Stimulated activated CD4-positive, alpha-beta T cell treated with anti-CD3 and anti-CD28 coated beads, Interleukin-2, amount 100 ng/mL, for 4 hours (primary cell): ENCODE data around the gene ITGB8.

ENCODE experiments used
- DNase-seq: peaks from one replicate; pipeline ENCODE4 v3.0.0-alpha.2; 2020; ENCODE audit warnings: low read depth

Gene ITGB8

DNA sequence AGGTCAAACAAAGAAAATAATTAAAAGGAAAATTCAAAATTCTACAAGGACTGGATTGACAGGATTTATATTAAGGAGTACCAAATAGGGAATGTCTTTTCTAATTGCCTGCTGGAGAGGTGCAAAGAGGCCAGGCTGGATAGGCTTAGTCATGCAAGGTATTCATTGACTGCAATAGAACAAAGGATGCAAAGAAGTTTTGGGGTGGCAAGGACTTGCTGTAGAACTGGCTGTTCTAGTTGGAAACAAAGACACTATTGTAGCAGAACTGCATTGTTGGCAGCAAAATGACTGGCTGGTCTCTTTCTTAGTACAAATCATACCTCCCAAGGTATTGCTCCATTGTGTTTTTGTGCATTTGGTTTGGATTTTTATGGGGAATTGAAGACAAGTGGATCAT is 10.1 kb downstream of the ITGB8 start:
- no peak for DNase-seq

DNA sequence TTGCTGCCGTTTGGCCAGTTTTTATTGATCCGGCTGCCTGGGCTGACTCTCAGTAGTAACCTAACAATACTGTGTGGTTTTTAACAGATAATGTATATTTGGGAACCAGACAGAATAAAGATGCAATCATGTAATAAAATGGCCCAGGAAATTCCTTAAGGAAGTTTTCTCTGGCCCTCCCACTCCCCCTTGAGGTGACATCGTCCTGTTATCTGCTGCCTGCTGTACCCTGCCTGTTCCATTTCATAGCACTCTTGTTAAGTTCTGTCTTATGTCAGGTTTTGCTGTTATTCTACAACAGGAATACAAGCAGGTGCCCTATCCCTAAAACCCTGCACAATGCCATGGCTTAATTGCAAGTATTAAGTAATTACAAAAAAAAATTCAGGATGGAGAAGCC is 12.5 kb downstream of the ITGB8 start:
- no peak for DNase-seq

DNA sequence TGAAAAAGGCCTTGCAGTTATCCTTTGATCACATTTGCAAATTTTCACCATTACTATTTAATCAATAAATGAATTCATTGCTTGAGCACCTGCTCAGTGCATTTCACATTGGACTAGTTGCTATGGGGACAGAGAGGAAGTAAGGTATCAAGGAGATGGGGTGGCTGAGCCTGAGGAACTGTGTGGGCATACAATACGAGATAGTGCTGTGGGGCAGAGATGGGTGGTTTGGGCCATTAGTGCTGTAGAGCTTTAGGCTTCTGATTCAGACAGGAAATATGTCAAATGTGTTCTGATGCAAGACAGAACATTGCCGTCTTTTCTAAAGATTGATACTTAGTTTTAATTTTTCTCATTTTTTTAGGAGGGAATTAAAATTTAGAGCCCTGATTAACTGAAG is 13.2 kb downstream of the ITGB8 start:
- no peak for DNase-seq

DNA sequence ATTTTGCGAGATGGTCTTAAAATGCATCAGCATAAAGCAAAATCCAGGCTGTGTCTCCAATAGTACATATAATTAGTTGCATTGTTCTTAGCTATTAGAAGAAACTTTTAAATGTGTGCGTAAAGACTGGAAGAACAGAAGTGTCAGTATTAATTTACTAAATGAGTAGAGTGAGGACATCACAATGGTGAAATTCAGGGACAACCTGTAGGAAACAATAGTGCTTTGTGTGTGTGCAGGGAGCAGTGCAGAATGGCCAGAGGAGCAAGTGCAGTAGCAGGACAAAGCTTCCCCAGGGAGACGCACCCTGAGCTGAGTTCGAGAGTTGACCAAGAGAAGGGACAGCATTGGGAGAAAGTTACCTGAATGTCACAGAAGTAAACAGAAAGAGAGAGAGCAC is 13.7 kb downstream of the ITGB8 start:
- no peak for DNase-seq

DNA sequence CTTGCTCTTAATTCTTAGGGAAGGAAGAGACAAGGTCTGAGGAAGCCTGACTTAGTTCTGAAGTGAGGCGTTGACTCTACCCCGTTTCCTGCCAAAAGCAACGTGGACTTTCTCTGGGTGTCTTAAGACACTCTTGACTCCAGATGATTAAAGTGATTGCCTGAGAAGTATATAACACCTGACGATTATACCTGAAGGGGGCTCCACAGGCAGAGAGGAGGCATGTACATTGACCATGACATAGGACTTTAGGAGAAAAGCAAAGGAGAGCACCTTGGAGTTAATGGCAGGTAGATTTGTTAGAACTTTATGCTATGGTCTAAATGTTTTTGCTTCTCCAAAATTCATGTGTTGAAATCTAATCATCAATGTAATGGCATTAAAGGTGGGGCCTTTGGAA is 15.9 kb downstream of the ITGB8 start:
- no peak for DNase-seq

DNA sequence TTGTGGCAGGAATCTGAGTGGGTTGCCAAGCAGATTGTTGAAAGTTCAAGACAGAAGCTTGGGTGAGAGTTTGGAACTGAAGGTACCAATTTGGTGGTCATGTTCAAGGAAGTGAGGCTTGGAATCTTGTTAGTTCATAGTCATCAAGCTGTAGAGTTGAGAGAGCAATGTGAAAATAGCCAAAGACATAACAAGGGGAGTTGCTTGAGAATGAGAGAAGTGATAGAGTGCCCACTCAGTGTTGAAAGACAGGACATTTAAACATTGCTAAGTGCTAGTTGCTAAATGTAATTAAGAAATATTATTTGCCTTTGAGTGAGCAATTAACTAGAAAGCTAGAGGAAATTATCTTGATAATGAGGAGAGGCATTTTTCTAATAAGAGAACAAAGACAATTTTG is 17.0 kb downstream of the ITGB8 start:
- DNase-seq: no peak

DNA sequence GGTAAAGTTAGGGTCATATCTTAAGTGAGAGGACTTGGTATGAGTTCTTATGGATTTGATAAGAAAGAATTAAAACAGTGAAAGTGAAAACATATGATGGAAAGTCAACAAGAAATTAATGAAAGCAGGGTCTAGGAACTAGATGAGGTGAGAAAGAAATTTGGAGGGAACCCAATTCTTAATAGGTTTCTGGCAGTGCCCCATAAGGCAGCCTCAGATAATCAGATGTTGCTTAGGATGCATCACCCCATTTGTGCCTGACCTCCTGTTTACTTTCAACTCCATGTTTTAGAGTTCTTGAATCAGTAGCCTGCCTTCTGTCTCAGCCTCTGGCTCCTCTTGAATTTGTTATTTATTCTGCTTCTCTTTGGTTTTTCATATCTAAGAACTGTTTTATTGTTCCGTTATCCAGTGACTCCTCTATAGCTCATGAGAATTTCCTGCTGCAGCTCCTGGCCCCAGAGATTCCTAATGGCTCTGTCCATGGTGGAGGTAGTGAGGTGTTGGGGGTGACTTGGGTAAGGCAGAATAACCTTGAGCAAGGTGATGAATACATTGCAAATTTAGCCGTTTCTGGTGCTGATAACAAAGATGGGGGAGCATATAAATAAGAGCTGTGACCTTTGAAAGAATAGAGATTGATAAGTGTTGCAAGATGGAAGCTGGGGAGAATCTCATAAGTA is 17.6 kb downstream of the ITGB8 start:
- no peak for DNase-seq

DNA sequence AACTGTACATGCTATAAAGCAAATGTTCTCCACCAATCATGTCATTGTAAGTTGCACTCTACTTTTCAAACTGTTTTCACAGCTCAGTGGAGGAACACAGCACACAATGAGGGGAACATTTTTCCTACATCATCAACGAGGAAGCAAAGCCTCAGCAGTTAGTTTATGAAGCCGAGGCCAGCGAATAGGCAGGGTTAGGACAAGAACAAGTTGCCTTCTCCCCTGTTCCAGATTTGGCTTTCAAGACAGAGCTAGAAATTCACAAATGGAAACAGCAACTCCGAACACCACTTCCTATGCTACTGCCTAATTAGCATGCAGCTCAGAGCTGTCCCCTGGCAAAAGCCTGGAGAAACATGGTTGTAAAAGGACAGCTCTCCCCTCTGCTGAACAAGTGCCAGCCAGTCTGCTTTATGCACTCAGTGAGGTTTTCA is 19.8 kb downstream of the ITGB8 start:
- DNase-seq: no peak

DNA sequence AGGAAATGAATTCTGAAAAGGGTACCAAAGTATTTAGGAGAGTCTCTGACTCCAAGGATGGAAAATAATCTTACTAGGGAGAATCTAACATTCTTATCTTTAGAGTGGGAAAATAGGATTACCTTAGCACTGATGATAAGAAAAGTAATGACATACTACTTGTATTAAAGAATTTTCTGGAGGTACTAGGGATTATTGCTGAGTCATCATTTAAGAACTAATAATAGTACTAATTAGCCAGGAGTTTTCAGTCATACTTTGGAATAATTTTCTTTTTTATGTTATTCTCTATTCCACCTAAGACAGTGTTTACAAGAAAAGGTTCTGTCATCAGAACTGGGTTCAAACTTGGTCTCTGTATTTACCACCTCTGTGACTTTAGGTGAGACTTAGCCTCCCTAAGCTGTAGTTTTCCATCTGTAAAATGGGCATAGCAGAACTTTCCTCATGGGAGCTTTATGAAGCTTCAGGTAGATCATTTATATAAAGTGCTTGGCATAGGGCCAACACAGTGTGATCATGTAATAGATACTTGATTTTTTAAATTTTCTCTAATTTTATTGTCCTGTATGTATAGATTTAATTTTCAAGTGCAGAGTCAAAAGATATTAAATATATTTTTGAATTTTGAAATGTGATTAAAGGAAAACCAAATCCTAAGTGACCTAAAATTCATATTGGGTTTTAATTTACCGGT is 20.4 kb downstream of the ITGB8 start:
- no peak for DNase-seq

DNA sequence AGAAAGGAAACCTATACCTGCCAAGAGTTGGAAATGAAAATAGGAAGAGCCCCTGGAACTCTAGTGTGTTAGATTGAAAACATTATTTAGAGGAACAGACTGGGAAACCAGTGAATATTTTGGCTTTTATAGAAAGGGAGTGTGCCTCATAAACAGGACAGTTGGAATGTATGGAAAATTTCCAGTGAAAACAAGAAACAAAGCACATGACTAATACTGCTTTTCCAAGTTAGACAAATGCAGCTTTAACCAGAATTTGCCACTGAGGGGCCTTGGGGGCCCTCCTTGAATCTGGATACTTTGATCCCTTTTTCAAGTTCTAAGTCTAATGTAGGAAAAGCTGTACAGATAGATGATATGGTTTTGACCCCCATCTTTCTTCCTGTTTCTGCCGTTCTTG is 21.2 kb downstream of the ITGB8 start:
- DNase-seq: no peak

DNA sequence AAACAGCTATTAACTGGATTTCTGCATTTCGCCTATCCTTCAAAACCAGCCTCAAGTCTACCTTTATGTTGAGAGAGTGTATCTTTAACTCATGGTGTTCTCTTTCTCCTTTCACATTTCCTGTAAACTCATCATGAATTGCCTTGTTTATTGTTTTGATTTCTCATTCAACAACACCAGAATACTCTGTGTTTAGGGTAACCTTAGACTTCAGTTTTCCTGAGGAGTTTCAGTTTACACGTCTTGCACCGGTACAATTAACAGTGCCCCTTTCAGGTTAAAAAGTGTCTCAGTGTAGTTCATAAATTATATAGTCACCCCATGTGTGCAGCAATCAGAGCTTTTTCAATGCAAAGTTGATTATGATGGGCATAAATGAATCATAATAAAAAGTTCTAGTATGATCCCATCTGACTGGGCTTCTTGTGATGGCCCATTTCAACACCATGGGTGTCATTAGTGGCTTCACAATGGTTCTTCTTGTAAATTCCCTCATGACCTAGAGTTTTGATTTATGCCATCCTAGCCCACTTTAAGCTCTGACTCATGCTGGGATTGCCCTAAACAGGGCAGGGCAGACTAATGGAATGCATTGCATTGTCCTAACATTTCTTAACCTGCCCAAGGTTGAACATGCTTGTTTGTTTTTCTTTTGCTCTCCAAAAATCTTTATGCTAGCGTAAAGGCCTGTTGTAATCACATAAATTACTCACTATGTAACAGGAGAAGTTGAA is 22.0 kb downstream of the ITGB8 start:
- no peak for DNase-seq

DNA sequence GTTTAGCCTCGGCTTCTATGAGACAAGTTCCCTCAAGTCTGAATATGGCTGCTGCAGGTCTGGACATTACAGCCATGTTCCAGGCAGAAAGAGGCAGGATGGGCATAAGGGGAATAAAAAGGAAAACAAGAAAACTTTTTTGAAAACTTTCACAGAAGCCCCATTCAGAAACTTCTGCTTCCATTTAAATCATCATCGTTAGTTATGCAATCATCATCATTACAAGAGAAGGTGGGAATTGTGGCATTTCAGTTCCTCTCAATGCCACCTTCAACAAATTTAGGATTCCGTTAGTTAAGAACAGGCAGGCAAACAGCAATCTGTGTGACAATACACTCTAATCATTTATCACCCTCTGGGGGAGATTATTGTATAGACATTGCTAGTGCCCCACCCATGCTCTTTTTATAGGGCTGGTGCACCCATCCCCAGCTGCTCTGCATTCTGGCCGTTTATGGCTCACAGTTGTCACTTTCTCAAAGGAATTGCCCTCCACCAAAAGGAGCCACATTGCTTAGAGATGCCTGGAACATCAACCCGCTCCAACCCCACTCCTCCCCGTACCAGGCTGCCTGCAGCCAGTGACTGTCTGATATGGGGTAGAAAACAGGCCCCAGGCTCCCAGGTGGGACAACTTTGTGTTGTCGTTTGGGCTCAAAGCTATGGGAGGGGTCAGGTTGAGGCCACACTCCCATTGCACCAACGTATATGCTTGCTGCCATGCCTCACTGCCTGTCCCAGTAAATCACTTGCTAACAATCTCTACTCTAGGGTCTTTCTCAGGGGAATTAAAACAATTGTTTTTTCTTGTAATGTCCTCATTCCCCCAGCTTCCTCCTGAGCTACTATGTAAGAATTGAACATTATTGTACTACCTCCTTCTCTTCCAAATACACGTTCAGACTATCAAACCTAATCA is 24.2 kb downstream of the ITGB8 start:
- DNase-seq: no peak

DNA sequence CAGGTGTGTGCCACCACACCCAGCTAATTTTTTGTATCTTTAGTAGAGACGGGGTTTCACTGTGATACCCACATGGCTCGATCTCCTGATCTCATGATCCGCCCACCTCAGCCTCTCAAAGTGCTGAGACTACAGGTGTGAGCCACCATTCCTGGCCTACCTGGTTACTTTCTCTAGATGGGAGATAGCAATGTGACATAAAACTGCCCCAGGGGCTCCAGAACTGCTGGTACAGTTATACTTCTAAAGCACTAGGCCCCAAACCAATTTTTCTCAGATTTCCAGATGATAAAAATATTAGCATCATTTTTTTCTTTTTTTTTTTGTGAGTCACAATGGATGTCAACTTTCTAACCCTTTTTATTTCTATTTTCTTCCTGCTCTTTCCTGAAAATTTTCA is 27.4 kb downstream of the ITGB8 start:
- no peak for DNase-seq

DNA sequence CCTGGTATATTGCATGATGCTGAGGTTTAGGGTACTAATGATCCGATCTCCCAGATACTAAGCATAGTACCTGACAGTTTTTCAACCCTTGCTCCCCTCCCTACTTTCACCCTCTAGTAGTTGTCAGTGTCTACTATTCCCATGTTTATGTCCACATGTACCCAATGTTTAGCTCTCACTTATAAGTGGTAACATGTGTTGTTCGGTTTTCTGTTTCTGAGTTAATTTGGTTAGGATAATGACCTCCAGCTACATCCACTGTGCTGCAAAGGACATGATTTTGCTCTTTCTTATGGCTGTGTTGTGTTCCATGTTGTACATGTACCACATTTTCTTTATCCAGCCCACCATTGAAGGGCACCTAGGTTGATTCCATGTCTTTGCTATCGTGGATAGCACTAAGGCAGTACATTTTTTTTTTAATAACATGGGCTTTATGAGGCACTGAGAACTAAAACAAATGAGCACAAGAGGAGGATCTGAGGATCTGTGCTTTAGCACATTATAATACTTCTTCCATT is 28.1 kb downstream of the ITGB8 start:
- DNase-seq: no peak

DNA sequence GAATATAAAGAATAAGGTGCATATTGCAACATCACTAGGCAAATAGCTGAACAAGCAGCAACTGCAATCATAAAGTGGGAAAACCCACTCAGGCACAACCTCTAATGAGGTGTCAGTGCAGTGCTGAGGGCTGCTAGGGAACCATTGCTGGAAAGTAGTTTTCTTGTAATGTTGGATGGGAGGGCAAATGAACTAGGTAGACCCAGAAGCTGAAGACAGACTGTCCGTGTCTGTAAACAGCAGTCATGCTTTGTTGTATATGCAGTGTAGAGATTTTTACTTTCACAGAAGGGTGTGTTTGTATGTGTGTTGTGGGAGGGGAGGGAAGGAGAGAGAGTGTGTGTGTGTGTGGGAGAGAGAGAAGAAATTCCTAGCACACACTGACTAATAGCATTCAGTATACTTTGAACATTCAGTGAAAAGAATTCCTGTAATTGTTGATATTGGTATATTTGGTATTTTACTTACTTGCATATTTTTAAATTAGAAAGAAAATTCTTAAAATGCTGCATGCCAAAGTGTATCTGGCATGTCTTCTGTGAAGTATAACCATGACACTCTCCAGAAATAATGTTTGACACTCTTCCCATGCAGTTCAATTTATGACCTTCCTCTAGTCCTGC is 28.8 kb downstream of the ITGB8 start:
- DNase-seq: no peak

DNA sequence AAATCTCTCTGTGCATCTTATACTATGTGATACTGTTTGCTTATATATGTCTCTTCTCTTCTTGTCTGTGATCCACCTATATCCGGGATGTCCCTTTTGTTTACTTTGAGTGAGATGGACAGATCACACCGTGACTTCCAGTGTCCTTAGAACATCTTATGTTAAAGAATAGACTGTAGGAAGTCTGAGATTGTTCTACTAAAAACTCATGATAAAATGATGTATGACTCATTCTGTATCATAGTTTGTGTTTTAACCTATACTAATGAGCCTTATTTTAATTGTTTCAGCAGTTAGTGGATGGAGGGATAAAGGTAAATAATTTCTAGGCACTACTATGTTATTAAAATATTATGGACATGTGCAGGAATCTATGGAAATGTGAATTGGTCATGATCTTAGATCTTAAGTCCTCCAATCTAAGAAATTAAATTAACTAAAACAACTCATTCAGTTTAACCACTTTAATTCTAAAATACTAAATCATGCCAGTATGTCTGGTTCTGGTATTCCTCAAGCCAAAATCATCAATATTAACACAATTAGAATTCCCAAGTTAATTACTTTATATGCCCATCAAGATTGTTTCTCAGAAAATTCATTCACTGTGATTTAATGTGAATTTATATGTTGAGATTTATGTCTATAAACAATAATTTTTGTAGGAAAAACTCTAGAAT is 32.0 kb downstream of the ITGB8 start:
- DNase-seq: no peak

DNA sequence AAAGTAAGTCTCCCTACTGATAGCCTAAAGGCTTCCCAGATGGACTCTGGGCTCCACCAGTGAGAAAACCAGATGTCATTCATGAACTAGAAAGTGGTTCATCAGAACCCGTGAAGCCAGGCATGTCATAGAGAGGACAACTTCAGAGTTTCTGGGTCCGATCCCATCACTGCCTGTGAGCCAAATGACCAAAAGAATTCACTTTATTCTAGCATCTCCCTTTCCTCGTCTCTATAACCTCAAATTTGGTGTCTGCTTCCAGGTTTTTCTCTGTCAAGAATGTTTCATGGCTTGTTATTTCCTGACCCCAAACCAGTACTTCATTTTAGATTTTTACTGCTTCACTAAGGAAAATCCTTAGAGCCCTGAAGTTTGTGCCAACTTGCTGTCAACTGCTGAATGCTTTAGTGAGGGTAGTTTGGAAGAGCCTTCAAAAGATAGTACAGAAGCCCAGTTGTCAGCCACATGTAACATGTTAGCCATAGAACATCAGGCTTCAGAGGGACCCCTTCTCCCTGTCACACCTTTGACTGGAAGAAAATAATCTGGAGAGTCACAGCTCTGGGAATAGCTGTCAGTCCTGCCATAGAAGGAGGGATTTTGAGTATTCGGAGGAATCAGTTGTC is 34.0 kb downstream of the ITGB8 start:
- no peak for DNase-seq

DNA sequence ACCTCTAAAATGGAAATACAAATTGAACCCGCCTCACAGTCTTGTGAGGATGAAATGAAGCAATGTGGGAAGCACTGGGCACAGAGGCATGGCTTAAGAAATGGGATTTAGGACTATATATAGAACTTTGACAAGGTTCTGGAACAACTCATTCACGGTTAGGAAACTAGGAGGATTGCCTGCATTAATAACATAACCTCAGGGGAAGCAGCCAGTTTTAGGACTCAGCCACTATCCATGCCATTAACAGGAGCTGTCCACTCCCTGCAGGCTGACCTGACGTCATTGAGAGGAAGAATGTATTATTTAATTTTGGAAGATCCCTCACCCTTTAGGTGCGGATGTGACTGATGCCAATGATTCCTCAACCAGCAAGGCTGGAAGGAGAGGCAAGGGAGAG is 34.8 kb downstream of the ITGB8 start:
- no peak for DNase-seq

DNA sequence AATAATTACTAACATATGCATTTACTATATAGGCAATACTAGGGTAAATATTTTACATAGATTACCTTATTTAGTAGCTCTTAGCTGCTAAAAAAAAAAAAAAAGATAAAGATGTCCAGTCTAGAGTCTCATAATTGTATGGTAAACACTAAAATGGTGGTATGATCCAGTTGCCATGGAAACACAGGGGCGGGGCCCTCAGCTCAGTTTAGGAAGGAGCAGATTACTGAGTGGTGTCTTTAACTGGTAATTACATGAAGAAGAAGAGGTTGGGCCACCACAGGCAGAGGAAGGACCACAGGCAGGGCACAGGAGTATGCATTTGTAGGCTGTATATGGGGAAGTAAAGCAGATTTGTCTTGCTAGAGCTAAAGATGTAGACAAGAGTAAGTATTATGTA is 43.7 kb downstream of the ITGB8 start:
- no peak for DNase-seq

DNA sequence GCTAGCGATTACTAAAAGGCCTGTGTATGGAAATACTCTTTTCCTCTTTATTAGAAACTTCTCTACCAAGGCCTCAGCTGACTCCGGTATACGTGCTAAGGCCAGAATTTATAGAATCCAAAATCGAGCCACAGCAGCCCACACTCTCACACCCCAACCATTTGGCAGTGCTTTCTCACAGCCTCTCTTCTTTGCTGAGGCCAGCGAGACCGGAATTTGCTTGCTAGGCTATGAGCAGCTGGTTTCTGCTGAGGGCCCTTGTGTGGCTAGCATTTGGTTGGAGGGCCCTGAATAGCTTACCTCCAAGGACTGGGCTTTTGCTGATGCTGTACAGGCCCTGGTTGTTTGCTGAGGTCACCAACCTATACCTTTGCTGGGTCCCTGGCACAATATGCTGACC is 46.1 kb downstream of the ITGB8 start:
- DNase-seq: no peak
